Measurements from ENCODE around the gene SLC24A3. TPM values are rescaled to one million over a fixed set of nuclear protein-coding genes. Genes with fewer than 3 reads are reported as not detected.

The SLC24A3 gene
- total RNA-seq, 1 donor from 2014 or later: 0.11 TPM

- Mint-ChIP-seq H3K4me3 (ENCODE audit: unreplicated experiment) (no peak overlapping the region), H3K27me3 (ENCODE audit: unreplicated experiment) (no peaks in the 10 kb centered on the region)
- no peak for DNase-seq (ENCODE audit: extremely low spot score, unreplicated experiment)
Measured at GRCh38 chr20:19473216-19473921, 260.9 kb downstream of the SLC24A3 start.

GRCh38 chr20:19473922-19474286 is 261.5 kb downstream of the SLC24A3 start:
- H3K27ac Mint-ChIP-seq (ENCODE audit: unreplicated experiment): no peak overlapping the region
- no peaks in the 10 kb centered on the region for H3K4me1 Mint-ChIP-seq (ENCODE audit: unreplicated experiment)
- H3K27me3 Mint-ChIP-seq (ENCODE audit: unreplicated experiment): no peaks in the 10 kb centered on the region
- DNase-seq (ENCODE audit: extremely low spot score, unreplicated experiment): no peak
- no peak overlapping the region for H3K4me3 Mint-ChIP-seq (ENCODE audit: unreplicated experiment)
- TF ChIP-seq, protein P1, sequence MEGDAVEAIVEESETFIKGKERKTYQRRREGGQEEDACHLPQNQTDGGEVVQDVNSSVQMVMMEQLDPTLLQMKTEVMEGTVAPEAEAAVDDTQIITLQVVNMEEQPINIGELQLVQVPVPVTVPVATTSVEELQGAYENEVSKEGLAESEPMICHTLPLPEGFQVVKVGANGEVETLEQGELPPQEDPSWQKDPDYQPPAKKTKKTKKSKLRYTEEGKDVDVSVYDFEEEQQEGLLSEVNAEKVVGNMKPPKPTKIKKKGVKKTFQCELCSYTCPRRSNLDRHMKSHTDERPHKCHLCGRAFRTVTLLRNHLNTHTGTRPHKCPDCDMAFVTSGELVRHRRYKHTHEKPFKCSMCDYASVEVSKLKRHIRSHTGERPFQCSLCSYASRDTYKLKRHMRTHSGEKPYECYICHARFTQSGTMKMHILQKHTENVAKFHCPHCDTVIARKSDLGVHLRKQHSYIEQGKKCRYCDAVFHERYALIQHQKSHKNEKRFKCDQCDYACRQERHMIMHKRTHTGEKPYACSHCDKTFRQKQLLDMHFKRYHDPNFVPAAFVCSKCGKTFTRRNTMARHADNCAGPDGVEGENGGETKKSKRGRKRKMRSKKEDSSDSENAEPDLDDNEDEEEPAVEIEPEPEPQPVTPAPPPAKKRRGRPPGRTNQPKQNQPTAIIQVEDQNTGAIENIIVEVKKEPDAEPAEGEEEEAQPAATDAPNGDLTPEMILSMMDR (IDR thresholded peaks at IDR 0.05): no peak
- H3K36me3 Mint-ChIP-seq (ENCODE audit: unreplicated experiment): no peaks in the 10 kb centered on the region
- H3K9me3 Mint-ChIP-seq (ENCODE audit: unreplicated experiment): no peaks in the 10 kb centered on the region

More at GRCh38 chr20:19473216-19473921, 260.9 kb downstream of the SLC24A3 start:
- H3K4me1 Mint-ChIP-seq (ENCODE audit: unreplicated experiment): no peaks in the 10 kb centered on the region
- no peaks in the 10 kb centered on the region for H3K9me3 Mint-ChIP-seq (ENCODE audit: unreplicated experiment)
- no peaks in the 10 kb centered on the region for H3K36me3 Mint-ChIP-seq (ENCODE audit: unreplicated experiment)
- TF ChIP-seq, protein P1 (IDR thresholded peaks at IDR 0.05): no peak
- no peak overlapping the region for H3K27ac Mint-ChIP-seq (ENCODE audit: unreplicated experiment)

DNA sequence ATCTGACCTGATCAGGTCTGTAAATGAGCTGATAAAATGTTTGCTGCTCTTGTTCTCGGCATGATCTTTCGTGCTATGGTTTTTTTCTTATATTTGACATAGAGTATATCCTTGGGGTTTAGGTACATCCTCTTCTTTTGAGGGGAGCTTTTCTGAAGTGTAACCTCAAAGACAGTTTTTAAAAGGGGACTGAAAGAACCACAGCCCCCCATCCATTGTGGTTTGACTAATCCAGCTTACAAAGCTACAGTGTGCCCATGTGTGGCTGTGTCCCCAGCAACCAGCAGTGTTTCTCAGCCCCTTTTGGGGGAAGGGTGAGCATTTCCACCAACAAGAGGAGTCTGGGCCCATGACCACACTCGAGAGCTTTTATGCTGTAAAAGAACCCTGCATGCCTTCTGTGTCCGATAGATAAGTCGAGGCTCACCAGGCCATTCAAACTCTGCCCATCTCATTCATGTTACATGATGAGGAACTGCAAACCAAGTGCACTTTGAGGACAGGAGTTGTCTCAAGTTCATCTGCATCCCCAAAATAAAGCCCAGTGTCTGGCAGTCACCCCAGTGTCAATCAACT is 266.0 kb downstream of the SLC24A3 start:
- Mint-ChIP-seq H3K4me3 (ENCODE audit: unreplicated experiment) (no peak overlapping the region), H3K27ac (ENCODE audit: unreplicated experiment) (no peak overlapping the region), H3K36me3 (ENCODE audit: unreplicated experiment) (no peaks in the 10 kb centered on the region), H3K4me1 (ENCODE audit: unreplicated experiment) (no peaks in the 10 kb centered on the region), H3K9me3 (ENCODE audit: unreplicated experiment) (no peaks in the 10 kb centered on the region), H3K27me3 (ENCODE audit: unreplicated experiment) (no peaks in the 10 kb centered on the region)
- TF ChIP-seq, protein P1 (IDR thresholded peaks at IDR 0.05): no peak
- no peak for DNase-seq (ENCODE audit: extremely low spot score, unreplicated experiment)

DNA sequence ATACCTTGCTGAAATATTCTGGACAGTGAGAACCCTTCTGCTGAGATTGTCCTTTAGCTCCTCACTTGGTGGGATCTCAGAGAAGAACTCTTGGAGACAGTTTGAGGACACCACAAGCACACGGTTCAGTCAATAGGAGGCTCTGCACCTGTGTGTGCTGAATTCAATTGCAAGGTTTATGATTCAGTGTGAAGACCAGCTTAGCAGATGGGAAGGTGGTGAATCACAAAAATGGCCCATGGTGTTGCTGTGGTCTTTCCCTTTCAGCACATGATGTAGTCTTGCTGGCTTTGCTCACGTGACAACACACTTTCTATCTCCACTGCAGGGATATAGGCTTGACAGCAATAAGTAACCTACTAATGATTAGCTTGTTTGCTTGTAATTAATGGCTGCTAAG is 270.3 kb downstream of the SLC24A3 start:
- H3K36me3 Mint-ChIP-seq (ENCODE audit: unreplicated experiment): no peaks in the 10 kb centered on the region
- no peaks in the 10 kb centered on the region for H3K27me3 Mint-ChIP-seq (ENCODE audit: unreplicated experiment)
- TF ChIP-seq, protein P1 (IDR thresholded peaks at IDR 0.05): no peak
- DNase-seq (ENCODE audit: extremely low spot score, unreplicated experiment): no peak
- no peak overlapping the region for H3K27ac Mint-ChIP-seq (ENCODE audit: unreplicated experiment)
- no peaks in the 10 kb centered on the region for H3K4me1 Mint-ChIP-seq (ENCODE audit: unreplicated experiment)
- no peak overlapping the region for H3K4me3 Mint-ChIP-seq (ENCODE audit: unreplicated experiment)
- H3K9me3 Mint-ChIP-seq (ENCODE audit: unreplicated experiment): no peaks in the 10 kb centered on the region

- TF ChIP-seq, protein P1 (IDR thresholded peaks at IDR 0.05): no peak
- H3K4me3 Mint-ChIP-seq (ENCODE audit: unreplicated experiment): no peak overlapping the region
- H3K9me3 Mint-ChIP-seq (ENCODE audit: unreplicated experiment): no peaks in the 10 kb centered on the region
- no peaks in the 10 kb centered on the region for H3K36me3 Mint-ChIP-seq (ENCODE audit: unreplicated experiment)
- no peak overlapping the region for H3K27ac Mint-ChIP-seq (ENCODE audit: unreplicated experiment)
- no peaks in the 10 kb centered on the region for H3K4me1 Mint-ChIP-seq (ENCODE audit: unreplicated experiment)
- H3K27me3 Mint-ChIP-seq (ENCODE audit: unreplicated experiment): no peaks in the 10 kb centered on the region
- no peak for DNase-seq (ENCODE audit: extremely low spot score, unreplicated experiment)
Measured at GRCh38 chr20:19483309-19483708, 270.9 kb downstream of the SLC24A3 start.
